Activated CD8-positive, alpha-beta T cell treated with anti-CD3 and anti-CD28 coated beads for 36 hours (primary cell): ENCODE results near the gene KLHL25. TPM values are rescaled to one million over a fixed set of nuclear protein-coding genes. Genes with fewer than 3 reads are reported as not detected.

Experiments used
- ATAC-seq: fragments of 200-7000 bp; cut with Tn5 transposase; one replicate; pipeline ENCODE4 v1.10.0; 2021; ENCODE audit warnings: mild to moderate bottlenecking, moderate library complexity
- CTCF ChIA-PET: fragments of 350-600 bp; sonication (Branson Sonifier 250); formaldehyde crosslinking; loops from one replicate; lab custom pipeline; 2021; ENCODE audit warnings: antibody characterized with exemption; lab: Charles Lee
- POLR2A ChIA-PET: fragments of 350-600 bp; sonication (Branson Sonifier 250); formaldehyde crosslinking; loops from one replicate; lab custom pipeline; 2021; ENCODE audit warnings: antibody characterized with exemption; lab: Charles Lee
- DNase-seq: peaks from one replicate; pipeline ENCODE4 v3.0.0-alpha.2; 2020
- H3K27ac Mint-ChIP-seq: one replicate; pipeline ENCODE4 v1.8.0; 2021; ENCODE audit warnings: mild to moderate bottlenecking, mixed read lengths
- H3K27me3 Mint-ChIP-seq: one replicate; pipeline ENCODE4 v1.8.0; 2021; ENCODE audit warnings: mixed read lengths
- H3K36me3 Mint-ChIP-seq: one replicate; pipeline ENCODE4 v1.8.0; 2021; ENCODE audit warnings: low read depth, mixed read lengths
- H3K4me1 Mint-ChIP-seq: one replicate; pipeline ENCODE4 v1.8.0; 2021; ENCODE audit warnings: low read depth, mixed read lengths
- H3K4me3 Mint-ChIP-seq: one replicate; pipeline ENCODE4 v1.8.0; 2021; ENCODE audit warnings: mild to moderate bottlenecking, moderate library complexity, mixed read lengths
- H3K9me3 Mint-ChIP-seq: one replicate; pipeline ENCODE4 v1.8.0; 2021; ENCODE audit warnings: mixed read lengths
- CTCF ChIP-seq: fragments of 200-600 bp; IDR thresholded peaks from one replicate; pipeline ENCODE4 v1.8.0; 2022; ENCODE audit warnings: antibody characterized with exemption, mild to moderate bottlenecking
- intact Hi-C: fragments of 100-400 bp; cut with micrococcal nuclease; formaldehyde crosslinking; loops from one replicate; pipeline ENCODE4 v1.10.0; 2022
- total RNA-seq, 2 experiments: library from RNA; stranded (reverse); gene quantifications; one replicate each; pipeline ENCODE4 v1.2.3, GENCODE V29; 2021

KLHL25 gene
- total RNA-seq, 2 experiments from 2014 or later: 2.9 to 3.3 TPM

GRCh38 chr15:85825719-85826118, 31.0 kb upstream of the KLHL25 start:
- ChIA-PET POLR2A (no interaction called here), CTCF (interaction anchor here (1.4 to 1.9 kb wide), 2 partner anchors 15 to 85 kb away, joined by 3 to 7 read pairs; no protein-coding TSS in a partner anchor)
- intact Hi-C loops: no loop called here
- H3K36me3 Mint-ChIP-seq: no peaks in the 10 kb centered on the region
- no peak for DNase-seq
- ATAC-seq: no peak
- no peak overlapping the region for H3K27ac Mint-ChIP-seq
- no peak overlapping the region for H3K4me3 Mint-ChIP-seq
- H3K9me3 Mint-ChIP-seq: no peaks in the 10 kb centered on the region
- H3K27me3 Mint-ChIP-seq: no peaks in the 10 kb centered on the region
- no peak for TF ChIP-seq CTCF
- H3K4me1 Mint-ChIP-seq: no peaks in the 10 kb centered on the region

- Mint-ChIP-seq H3K4me3 (no peak overlapping the region), H3K27ac (no peak overlapping the region), H3K4me1 (no peaks in the 10 kb centered on the region), H3K9me3 (no peaks in the 10 kb centered on the region), H3K36me3 (no peaks in the 10 kb centered on the region), H3K27me3 (no peaks in the 10 kb centered on the region)
- no peak for TF ChIP-seq CTCF
- ChIA-PET CTCF (interaction anchor here (1.4 to 1.9 kb wide), 2 partner anchors 16 to 84 kb away, joined by 3 to 7 read pairs; no protein-coding TSS in a partner anchor), POLR2A (interaction anchor here (0.7 kb wide), 1 partner anchor 308 kb away, joined by 3 read pairs; no protein-coding TSS in a partner anchor)
- intact Hi-C loops: no loop called here
- DNase-seq (no peak), ATAC-seq (no peak)
Measured at GRCh38 chr15:85825118-85825517, 30.4 kb upstream of the KLHL25 start.

GRCh38 chr15:85821545-85821944, 26.8 kb upstream of the KLHL25 start:
- H3K9me3 Mint-ChIP-seq: no peaks in the 10 kb centered on the region
- ChIA-PET POLR2A (no interaction called here), CTCF (interaction anchor here (0.9 kb wide), 1 partner anchor 24 kb away, joined by 3 read pairs; no protein-coding TSS in a partner anchor)
- ATAC-seq: no peak
- no peak overlapping the region for H3K4me3 Mint-ChIP-seq
- intact Hi-C loops: no loop called here
- H3K36me3 Mint-ChIP-seq: no peaks in the 10 kb centered on the region
- no peak for DNase-seq
- no peaks in the 10 kb centered on the region for H3K4me1 Mint-ChIP-seq
- H3K27me3 Mint-ChIP-seq: no peaks in the 10 kb centered on the region
- H3K27ac Mint-ChIP-seq: no peak overlapping the region
- no peak for TF ChIP-seq CTCF

- TF ChIP-seq CTCF: no peak
- H3K36me3 Mint-ChIP-seq: no peaks in the 10 kb centered on the region
- ATAC-seq (no peak), DNase-seq (no peak)
- H3K27ac Mint-ChIP-seq: no peak overlapping the region
- no peak overlapping the region for H3K4me3 Mint-ChIP-seq
- H3K4me1 Mint-ChIP-seq: no peaks in the 10 kb centered on the region
- POLR2A ChIA-PET: no interaction called here
- no peaks in the 10 kb centered on the region for H3K27me3 Mint-ChIP-seq
- CTCF ChIA-PET: interaction anchor here (1.0 to 1.9 kb wide), 2 partner anchors 21 to 90 kb away, joined by 4 to 5 read pairs; no protein-coding TSS in a partner anchor
- H3K9me3 Mint-ChIP-seq: no peaks in the 10 kb centered on the region
- intact Hi-C loops: no loop called here
Measured at GRCh38 chr15:85819938-85820337, 25.2 kb upstream of the KLHL25 start.

- DNase-seq (no peak), ATAC-seq (no peak)
- Mint-ChIP-seq H3K36me3 (no peaks in the 10 kb centered on the region), H3K27me3 (no peaks in the 10 kb centered on the region), H3K27ac (no peak overlapping the region), H3K4me3 (no peak overlapping the region), H3K4me1 (peaks cover 5% of the 10 kb centered on the region), H3K9me3 (no peaks in the 10 kb centered on the region)
- no peak for TF ChIP-seq CTCF
- ChIA-PET CTCF (no interaction called here), POLR2A (no interaction called here)
- intact Hi-C loops: no loop called here
Measured at GRCh38 chr15:85813234-85813633, 18.5 kb upstream of the KLHL25 start.
